Stimulated activated CD4-positive, alpha-beta T cell treated with anti-CD3 and anti-CD28 coated beads, Interleukin-4, amount 100 ng/mL, for 24 hours (primary cell): Measurements from ENCODE around the gene CCDC14.
"Not testable (repeated sequence)": the region's sequence is repeated elsewhere in the genome, so short reads cannot be mapped to it uniquely, and the experiment has no call there.

Source experiments
- DNase-seq: peaks from one replicate; pipeline ENCODE4 v3.0.0-alpha.2; 2020

The CCDC14 gene

GRCh38 chr3:123966799-123967198 lies 5.8 kb upstream of the CCDC14 start:
- DNase-seq, result not testable (repeated sequence)

DNA sequence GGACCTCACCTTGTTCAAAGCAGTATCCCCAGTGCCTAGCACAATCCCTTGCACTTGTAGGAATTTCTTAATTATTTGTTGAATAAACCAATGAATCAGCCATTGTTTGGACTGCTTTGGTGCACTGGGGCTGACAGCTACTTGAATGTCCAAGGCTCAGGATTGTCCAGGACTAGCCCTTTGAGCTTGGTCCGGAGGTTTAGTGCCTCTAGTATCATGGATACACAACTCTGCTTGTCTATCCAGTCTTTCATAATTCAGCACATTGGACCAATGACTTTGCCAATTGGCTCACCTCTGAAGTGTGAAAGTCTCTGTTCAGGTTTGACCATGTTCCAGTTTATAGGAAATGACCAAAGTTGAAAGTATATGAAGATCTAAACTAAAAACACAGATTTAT lies 3.8 kb upstream of the CCDC14 start:
- not testable (repeated sequence) for DNase-seq

GRCh38 chr3:123961508-123961856 lies 453 bp upstream of the CCDC14 start:
- no peak for DNase-seq

- no peak for DNase-seq
These were observed 7.3 kb downstream of the CCDC14 start for GRCh38 chr3:123953735-123954134.

GRCh38 chr3:123952844-123953520 lies 8.0 kb downstream of the CCDC14 start:
- no peak for DNase-seq

GRCh38 chr3:123951522-123952447 lies 9.2 kb downstream of the CCDC14 start:
- DNase-seq, result no peak

DNA sequence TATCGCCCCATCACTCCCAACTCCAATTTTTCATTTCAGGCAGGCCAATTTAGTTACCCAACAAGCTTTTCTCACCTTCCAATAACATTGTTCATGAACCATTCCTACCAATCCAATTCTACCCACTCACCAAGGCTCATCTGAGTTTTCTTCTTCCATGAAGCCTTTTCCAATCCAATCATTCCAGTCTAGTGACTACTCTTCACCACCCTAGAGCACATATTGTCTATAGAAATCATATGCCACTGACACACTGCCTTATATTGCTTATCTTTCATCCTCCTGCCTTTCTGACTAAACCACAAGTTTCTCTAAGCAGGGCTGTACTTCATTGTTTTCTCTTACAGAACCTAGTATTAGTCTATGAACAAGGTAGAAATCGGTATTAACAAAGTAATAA lies 11.4 kb downstream of the CCDC14 start:
- DNase-seq, result no peak

GRCh38 chr3:123948449-123948848 lies 12.6 kb downstream of the CCDC14 start:
- DNase-seq, result no peak

- no peak for DNase-seq
These were observed 13.5 kb downstream of the CCDC14 start for GRCh38 chr3:123947482-123947881.

DNA sequence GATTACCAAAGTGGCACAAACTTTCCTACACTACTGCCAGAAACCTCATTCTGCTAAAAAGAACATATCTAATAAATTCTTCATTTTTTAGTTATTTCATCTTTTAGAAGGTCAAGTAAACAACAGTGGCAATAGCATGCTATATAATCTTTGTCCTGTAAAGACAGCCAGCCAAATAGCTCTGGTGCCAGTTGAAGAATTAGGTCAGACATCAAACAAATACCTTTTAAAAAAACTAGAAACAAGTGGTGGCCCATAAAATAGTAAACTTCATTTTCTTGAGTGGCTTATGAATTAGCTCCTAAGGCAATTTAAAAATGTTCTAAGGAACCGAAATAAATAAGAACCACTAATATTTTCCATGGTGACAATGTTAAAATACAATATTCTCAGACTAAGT lies 19.5 kb downstream of the CCDC14 start:
- no peak for DNase-seq

GRCh38 chr3:123941121-123941520 lies 19.9 kb downstream of the CCDC14 start:
- no peak for DNase-seq

GRCh38 chr3:123939706-123940105 lies 21.3 kb downstream of the CCDC14 start:
- DNase-seq, result no peak

DNA sequence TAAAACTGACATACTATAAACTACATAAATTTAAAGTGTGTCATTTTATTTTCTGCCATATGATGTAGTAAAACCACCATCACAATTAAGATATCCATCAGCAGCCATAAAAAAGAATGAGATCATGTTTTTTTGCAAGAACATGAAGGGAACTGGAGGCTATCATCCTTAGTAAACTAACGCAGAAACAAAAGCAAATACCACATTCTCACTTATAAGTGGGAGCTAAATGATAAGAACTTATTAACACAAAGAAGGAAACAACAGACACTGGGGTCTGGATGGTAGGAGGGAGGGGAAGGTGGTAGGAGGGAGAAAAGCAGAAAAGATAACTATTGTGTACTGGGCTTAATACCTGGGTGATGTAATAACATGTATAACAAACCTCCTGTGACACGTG lies 24.6 kb downstream of the CCDC14 start:
- DNase-seq, result no peak

- DNase-seq, result no peak
These were observed 25.2 kb downstream of the CCDC14 start for GRCh38 chr3:123935830-123936229.

GRCh38 chr3:123934250-123934649 lies 26.8 kb downstream of the CCDC14 start:
- DNase-seq, result no peak

DNA sequence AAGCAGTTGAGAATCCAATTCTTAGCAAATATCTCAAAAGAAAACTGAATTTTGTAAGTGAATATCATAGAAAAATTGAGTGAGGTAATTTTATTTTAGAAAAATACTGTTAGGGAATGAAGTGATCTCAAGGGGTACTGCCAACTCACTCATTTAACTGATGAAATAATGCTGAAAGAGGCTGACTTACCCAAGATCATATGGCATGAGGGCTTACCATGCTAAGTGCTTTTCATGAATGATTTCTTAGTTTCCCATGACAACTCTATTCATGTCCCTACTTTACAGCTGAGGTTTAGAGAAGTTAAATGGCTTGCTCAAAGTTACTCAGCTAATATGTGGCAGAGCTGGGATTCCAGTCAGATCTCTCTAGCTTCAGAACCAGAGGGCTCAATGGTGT lies 30.6 kb downstream of the CCDC14 start:
- DNase-seq, result no peak

GRCh38 chr3:123929325-123929724 lies 31.7 kb downstream of the CCDC14 start:
- DNase-seq, result no peak

- no peak for DNase-seq
These were observed 34.6 kb downstream of the CCDC14 start for GRCh38 chr3:123926396-123926795.

DNA sequence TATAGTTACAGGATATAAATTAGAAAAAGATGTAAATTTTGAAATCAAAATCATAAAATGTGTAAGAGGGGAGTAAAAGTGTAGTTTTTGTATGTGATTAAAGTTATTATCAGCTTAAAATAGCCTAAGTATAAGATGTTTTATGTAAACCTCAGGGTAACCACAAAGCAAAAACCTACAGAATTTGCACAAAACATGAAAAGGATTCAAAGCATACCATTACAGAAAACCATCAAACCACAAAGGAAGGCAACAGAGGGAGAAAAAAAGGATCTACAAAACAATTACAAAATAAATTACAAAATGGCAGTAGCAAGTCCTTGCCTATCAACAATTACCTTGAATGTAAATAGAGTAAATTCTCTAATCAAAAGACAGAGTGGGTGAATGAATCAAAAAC lies 40.2 kb downstream of the CCDC14 start:
- DNase-seq, result no peak

DNA sequence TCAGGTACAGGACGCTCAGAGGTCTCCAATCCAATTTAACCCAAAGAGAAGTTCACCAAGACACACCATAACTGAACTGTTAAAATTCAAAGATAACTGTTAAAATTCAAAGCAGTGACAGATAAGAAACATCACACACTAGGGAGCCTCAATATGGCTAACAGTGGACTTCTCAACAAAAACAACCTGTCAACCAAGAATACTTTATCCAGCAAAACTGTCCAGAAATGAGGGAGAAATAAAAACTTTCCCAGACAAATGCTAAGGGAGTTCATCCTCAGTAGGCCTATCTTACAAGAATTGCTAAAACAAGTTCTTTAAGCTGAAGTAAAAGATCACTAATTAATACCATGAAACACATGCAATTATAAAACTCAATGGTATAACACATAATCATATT lies 40.6 kb downstream of the CCDC14 start:
- DNase-seq, result no peak

DNA sequence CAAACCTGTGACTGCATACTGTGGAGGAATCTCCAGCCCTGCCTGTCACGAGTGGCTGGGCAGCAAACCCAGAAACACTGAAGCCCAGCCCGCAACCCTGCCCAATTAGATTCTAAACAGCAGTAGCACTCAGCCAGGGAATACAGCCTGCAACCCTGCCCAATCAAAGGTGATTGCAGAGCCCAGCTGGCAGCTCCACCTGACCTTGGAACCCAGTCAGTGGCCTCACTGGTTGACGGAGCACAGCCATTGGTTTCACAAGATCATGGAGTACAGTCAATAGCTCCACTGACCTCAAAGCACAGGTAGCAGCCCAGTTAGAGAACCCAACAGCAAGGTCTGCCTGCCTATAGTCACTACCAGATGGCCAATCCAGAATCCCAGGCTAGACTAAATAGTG lies 41.7 kb downstream of the CCDC14 start:
- DNase-seq, result no peak

DNA sequence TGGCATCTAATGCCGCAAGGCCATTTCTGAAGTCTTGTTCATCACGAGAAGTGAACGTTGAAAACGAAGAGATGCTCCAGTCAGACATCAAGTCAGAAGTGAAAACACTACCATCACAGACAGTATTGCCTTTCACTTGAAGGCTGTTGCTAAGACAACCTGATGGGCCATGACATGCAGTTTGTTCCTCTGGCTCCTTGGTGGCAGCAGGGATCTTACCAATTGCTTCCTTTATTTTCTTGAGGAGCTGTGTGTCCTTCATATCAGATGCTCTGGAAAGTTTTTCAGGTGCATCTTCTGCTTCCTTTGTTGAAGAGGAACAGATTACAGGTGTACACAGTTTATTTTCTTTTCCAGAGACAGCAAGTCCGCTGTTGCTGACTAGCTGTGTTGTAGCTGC lies 46.2 kb downstream of the CCDC14 start:
- no peak for DNase-seq

DNA sequence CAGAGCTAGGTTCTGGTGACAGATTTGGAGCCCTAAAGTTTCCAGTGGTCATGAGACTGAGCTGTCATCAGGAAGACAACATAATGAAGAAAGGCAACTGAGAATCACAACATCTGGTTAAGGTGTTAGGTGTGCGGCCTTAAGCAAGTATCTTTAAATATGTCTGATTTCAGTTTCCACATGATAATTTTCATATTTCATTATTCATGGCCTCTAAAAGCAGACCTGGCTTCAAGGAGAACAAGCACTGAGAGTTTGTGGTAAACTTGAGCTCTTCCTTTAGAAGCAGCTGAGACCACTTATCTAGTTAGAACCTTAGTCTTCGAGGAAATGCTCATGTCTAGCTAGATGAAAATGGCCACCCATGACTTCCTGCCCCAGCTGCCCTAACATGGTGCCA lies 51.2 kb downstream of the CCDC14 start:
- no peak for DNase-seq

- DNase-seq, result no peak
These were observed 53.3 kb downstream of the CCDC14 start for GRCh38 chr3:123907720-123908119.
